PC-3 (cell line): Measurements from ENCODE around the gene PRKG2.

Experiments used
- EZH2 ChIP-seq: fragments of 300-600 bp; sonication (generic); IDR thresholded peaks from one replicate; pipeline ENCODE4 v1.6.1; 2017; ENCODE audit warnings: antibody characterized with exemption, mild to moderate bottlenecking, low read length; ENCODE audit not compliant: unreplicated experiment
- EZH2phosphoT487 ChIP-seq: fragments of 300-600 bp; sonication (generic); IDR thresholded peaks from 2 replicates; pipeline ENCODE4 v1.6.1; 2018; ENCODE audit warnings: mild to moderate bottlenecking, antibody characterized with exemption, low read length, borderline replicate concordance
- TF ChIP-seq, protein P1 (sequence below): fragments of 300-600 bp; sonication (generic); conservative IDR thresholded peaks from 2 replicates; pipeline ENCODE4 v1.5.1; 2017; ENCODE audit warnings: antibody characterized with exemption, low read depth, mild to moderate bottlenecking, low read length

DNA sequence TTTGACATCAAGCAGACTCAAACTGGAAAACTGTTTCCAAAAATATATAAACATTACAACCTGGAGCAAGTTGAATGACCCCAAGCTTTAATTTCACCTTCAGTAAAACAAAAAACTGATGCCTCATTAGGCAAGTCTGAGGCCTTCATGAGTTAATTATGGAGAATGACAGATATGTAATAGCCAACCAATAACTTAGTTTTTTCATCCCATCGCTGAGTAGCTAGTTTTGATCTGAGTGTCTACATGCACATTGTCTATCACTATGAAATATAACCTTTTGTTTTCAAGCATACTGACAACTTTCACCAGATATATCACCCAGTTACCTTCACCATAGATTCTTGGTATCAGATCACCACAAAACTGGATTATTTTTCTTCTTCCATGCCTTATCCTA, 16.4 kb downstream of the PRKG2 start:
- TF ChIP-seq, protein P1, sequence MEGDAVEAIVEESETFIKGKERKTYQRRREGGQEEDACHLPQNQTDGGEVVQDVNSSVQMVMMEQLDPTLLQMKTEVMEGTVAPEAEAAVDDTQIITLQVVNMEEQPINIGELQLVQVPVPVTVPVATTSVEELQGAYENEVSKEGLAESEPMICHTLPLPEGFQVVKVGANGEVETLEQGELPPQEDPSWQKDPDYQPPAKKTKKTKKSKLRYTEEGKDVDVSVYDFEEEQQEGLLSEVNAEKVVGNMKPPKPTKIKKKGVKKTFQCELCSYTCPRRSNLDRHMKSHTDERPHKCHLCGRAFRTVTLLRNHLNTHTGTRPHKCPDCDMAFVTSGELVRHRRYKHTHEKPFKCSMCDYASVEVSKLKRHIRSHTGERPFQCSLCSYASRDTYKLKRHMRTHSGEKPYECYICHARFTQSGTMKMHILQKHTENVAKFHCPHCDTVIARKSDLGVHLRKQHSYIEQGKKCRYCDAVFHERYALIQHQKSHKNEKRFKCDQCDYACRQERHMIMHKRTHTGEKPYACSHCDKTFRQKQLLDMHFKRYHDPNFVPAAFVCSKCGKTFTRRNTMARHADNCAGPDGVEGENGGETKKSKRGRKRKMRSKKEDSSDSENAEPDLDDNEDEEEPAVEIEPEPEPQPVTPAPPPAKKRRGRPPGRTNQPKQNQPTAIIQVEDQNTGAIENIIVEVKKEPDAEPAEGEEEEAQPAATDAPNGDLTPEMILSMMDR = no peak
- no peak for TF ChIP-seq EZH2phosphoT487
- no peak for TF ChIP-seq EZH2
